T-helper 9 cell (primary cell): ENCODE measurements around the gene GRK3.

ENCODE experiments used
- DNase-seq: peaks from one replicate; pipeline ENCODE4 v3.0.0-alpha.2; 2020

The GRK3 gene

GRCh38 chr22:25669253-25670069 is 105.0 kb downstream of the GRK3 start:
- no peak for DNase-seq

GRCh38 chr22:25670070-25670461 is 105.6 kb downstream of the GRK3 start:
- DNase-seq: no peak

DNA sequence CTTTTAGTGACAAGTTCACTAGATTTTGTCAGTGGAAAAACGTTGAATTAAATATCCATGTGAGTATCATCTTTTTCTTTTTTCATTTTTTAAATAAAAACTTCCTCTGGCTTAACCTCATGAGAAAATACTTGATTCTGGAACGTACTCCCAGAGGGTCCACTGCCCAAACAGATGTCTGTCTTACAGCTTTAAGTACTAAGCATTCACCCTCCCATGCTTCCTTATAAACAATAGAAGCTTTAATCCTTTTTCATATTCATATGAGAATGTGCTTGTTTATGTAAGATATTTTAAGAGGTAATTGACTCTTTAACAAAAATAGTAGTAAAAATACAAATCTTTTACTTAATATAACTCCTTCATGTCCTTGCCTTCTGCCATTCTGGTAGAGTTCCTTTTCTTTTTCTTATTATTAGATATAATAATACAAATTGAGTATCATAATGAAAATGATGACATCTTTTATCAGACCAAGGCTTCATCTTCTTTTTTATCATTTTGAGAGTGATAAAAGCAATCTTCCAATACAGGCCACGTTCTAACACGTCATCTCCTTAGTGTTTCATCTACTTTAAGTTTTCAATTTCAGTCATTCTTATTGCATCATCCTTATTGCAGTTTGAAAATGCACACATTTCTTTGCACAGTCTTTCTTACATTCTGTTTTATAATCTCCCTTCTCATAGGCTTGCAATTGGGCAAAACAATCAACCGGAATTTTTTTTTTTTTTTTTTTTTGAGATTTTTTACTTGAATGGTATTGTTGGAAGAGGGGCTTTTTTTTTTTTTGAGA is 108.0 kb downstream of the GRK3 start:
- no peak for DNase-seq

DNA sequence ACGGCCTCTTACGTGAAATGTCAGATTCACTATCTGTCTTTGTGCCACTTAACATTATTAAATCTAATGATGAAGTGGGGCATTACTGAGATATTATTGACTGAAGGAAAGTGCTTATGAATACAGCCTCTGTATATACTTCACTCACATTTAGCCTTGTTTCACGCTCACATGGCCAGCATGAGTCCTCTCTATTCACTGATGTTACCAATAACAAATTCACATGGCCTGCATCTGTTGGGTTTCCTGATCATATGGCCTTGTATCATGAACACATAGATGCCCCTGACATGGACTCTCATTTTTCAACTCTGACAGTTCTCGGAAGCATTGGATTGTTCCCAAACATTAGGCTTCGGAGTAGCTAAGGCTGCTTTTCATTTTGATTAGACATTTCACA is 109.2 kb downstream of the GRK3 start:
- no peak for DNase-seq

DNA sequence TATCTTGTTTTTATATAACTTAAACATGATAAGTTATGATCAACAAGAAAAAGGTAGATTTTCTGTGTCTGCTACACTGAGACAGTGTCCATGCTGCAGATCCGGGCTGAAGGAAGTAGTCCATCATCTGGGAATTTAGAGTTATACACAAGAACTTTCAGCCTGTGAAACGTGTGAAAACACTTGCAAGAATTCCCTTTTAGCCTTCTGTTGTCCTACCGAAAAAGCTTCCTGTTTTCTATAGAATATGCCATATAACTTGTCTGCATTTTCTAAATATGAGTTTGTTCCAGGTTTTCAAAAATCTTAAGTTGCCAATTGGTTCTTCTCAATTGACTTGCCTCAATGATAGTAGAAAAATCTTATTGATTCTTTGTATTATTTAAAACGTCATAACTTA is 113.2 kb downstream of the GRK3 start:
- no peak for DNase-seq

DNA sequence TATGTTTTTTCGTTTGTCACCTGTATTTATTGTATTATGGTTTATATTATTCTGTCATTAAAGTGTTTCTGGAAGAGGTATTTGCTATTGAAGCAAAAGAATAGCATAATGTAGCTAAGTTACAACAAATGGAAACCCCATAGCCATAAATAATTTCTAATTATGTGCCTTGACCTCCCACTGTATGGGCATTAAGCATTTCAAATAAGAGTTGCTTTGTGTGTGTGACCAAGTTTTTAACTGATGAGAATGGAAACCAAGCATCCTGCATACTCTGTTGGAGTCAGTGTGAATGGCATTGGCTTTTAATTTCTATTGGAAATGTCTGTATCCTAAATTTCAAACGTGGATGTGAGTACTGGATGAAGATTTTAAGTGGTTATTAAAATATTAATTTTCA is 115.6 kb downstream of the GRK3 start:
- no peak for DNase-seq

- DNase-seq: no peak
Observed at GRCh38 chr22:25680956-25681355, 116.5 kb downstream of the GRK3 start.

DNA sequence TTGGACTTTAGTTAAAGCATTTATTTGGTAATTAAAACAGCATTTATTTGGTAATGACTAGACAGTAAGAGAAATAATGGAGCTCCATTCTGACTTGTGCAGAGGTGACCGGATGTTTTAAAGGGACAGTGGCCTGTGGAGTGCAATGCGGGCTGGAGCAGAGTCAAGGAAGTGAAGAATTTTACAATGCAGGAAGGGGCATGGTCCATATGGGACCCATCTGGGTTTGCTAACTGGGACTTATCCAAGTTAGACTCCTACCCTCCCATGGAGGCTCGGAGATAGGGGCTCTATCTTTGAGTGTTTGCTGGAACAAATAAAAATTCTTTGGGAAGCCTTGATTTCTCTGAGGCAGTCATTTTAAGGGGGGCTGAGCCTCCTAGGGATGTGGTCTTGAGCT is 117.6 kb downstream of the GRK3 start:
- no peak for DNase-seq

- DNase-seq: no peak
Observed at GRCh38 chr22:25688627-25689026, 124.2 kb downstream of the GRK3 start.

DNA sequence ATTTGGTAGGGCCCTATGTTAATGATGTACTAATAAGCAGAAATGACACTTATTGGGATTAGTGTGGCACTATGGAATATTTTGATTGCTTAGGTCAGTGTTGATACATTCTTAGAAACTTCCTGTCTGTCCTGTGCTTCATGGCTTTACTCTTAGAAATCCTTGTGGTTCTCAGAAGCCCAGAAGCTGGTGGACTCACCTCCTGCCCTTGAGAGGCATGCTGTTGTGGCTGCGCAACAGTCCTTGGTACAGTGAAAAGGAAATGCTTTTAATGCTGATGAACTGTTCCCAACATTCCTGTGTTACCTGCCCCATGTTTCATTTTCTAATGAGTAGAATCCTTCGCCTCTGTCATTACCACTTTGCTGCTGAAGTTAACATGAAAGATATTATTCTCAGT is 125.2 kb downstream of the GRK3 start:
- no peak for DNase-seq

DNA sequence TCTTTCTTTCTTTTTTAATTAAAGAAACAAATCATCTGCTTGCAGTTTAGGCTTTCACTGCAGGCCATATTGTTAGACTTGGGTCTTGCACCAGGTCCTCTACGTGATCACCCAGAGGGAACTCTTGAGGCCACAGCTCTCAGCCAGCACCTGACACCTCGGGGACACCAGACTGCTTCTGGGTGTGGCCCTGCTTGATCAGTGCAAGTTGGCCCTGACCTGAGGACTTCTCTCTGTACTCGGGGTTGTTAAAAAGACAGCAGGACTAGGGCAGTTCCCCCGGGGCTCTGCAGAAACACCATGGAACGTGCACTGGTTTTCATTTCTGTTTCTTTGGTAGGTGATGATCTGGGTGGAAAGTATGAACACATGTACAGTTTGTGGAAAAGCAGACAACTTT is 126.3 kb downstream of the GRK3 start:
- DNase-seq: no peak

DNA sequence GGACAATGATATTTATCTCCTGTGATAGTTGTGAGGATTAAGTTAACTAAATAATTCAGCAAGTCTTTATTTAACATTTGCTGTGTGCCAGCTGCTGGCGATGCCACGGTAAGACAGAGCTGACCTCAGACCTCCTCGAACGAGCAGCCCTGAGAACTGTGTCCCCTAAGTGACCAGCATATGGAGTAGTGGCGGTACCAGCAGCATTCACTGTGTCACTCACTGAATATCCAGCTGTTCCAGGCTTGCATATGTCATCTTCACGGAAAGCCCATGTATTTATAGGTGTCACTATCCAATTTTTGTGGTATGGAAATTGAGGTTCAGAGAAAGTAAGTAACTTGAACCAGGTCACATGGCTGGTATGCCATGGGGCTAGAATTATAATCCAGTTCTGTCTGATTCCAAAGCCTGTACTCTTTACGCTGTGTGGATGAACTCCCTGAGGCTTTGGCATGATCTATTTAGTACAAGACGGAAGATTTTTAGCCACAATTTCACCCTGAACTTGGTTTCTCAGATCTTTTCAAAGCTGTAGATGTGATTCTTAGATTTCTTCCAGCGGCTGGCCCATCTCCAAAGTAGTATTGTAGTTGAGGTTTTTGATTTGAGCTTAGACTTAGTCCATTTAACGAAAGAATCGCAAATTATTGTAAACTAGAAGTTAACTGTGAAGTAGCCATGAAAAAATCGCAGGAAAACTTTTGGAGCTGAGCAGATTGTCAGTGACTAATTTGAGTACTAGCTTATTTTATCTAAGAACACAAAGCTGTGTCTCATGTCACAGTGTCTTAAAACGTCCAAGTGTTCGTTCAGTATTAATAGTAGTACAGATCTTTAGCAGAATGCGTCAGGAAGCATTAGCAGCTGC is 128.2 kb downstream of the GRK3 start:
- DNase-seq: no peak

DNA sequence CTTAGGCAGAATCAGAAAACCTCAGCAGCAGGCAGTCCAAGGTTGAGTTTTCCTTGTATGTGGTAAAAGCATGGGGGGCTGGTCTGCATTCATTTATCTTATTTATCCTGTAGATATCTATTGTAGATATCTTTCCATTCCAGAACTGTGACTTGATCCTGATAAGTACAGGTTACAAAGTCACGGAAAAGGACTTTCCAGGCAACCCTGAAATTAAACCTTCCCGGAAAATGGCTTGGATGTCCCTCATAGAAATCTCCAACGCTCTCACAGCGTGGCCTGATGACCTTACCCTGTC is 128.7 kb downstream of the GRK3 start:
- no peak for DNase-seq

DNA sequence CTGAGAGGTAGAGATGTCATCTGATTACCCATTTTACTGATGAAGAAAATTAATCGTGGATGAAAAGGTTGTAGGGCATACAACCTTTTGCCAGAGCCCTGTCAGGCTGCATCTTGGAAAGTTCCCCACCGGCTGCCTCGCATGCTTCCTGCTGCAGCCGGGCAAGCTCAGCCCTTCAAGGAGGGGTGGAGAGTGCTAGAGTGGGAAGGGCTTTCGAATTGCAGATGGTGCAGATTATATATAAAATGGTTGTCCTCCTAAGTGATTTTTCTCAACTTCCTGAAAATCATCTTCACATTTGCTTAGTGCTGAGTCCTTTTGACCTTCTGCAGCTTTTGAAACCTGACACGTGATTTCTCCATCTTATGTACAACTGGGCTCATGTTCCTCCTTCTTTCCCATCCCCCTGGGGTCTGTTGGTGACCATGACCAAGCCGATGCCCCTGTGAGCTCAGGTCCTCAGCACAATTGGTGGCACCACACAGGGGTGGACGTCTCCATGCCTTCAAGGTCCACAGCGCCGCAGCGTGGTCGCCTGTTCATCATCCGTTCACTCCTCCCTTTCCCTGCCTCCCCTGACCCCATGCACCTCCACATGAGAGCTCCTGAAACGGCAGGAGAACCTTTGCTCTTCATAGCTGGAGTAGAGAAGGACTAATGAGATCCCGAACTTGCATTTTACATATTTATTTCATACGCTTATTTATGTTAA is 129.9 kb downstream of the GRK3 start:
- DNase-seq: no peak

DNA sequence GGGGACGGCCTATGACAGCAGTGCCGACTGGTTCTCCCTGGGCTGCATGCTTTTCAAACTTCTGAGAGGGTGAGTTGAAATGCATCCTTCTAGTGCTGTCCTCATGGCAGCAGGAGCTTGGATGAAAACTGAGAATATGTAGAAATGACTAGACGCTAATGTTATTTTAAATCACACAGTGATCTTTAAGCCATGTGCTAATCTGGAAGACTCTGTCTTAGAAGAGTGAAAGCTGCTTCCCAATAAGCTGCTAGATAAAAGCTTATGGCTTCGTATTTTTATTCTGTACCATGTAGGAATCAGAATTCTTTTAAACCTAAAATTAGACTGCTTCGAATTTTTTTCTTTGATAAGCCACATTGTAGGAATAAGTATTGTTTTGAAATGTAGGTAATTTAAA is 130.7 kb downstream of the GRK3 start:
- no peak for DNase-seq

DNA sequence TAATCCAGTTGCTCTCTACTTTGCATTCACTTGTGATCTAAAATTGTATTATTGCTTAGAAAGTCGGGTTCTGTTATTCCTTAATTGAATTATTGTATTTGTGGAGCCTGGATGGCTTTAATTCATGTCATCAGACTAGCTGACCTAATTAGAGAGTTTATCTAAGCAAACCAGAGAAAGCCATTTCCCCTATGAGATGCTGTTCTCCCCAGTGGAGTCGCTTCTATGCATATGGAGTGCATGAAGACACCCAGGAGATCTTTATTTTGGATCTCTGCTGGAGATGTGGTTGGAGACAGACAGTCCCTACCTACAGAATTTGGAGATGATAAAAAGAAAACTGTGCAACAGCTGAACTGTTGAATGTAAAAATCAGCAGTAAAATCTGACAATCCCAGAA is 132.3 kb downstream of the GRK3 start:
- no peak for DNase-seq

DNA sequence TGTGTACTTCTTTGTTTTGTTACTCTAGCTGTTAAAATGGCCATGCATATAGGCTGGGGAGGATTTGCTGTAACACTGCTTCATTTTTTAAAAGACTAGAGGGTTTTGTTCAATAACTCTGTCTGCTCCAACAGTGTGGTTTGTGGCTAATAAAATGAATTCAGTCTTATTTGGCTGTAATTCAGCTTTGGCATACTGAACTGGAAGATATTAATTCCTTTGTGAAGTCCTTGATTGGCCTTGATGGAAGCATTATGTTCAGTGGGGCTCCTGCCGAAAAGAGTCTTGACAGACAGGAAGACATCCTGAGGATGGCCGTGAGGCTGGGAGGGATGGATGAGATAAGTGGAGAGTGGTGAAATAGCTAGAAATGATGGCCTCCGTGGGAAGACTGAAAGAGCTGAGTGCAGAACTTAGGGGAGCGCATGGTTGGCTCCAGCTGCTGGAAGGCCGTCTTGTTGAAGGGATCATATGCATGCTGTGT is 132.7 kb downstream of the GRK3 start:
- DNase-seq: no peak

- DNase-seq: no peak
Observed at GRCh38 chr22:25697978-25698377, 133.5 kb downstream of the GRK3 start.

DNA sequence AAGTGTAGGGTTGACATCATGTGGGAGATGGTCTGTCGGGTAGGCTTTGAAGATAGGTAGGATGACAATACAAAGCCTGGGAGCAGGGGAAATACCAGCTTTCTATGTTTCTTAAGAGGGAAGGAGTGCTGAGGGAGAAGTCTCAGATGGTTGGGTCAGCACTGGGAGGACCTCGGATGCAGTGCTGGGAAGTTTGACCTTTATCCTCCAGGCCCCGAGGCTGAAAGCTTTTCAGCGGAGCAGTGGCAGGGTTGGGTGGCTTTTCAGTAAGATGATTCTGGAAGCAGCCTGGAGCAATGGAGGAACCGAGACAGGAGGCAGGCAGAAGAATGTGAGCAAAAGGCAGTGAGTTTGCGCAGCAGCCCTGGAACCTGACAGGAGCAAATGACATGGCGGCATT is 134.0 kb downstream of the GRK3 start:
- no peak for DNase-seq

- no peak for DNase-seq
Observed at GRCh38 chr22:25698978-25699377, 134.5 kb downstream of the GRK3 start.

- no peak for DNase-seq
Observed at GRCh38 chr22:25701056-25701780, 136.7 kb downstream of the GRK3 start.

DNA sequence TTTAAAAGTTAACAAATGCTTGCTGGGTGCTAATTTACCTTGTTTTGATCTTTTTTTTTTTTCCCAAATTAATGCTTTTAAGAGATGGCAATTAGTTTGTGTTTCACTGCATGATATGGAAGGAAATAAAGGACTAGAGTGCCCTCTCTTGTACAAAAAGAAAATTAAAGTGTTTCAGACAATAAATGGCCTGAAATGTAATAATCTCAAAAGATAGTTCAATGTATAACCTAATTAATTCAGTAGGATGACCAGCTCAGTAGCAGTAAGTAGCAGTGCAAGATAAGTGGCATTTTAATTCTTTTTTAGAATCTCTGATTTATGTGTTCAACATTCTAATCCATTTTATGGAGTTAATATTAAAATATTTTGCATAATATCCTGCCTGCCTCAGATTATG is 137.6 kb downstream of the GRK3 start:
- DNase-seq: no peak
